Measurements from ENCODE around the gene EIF3L.

EIF3L gene

DNA sequence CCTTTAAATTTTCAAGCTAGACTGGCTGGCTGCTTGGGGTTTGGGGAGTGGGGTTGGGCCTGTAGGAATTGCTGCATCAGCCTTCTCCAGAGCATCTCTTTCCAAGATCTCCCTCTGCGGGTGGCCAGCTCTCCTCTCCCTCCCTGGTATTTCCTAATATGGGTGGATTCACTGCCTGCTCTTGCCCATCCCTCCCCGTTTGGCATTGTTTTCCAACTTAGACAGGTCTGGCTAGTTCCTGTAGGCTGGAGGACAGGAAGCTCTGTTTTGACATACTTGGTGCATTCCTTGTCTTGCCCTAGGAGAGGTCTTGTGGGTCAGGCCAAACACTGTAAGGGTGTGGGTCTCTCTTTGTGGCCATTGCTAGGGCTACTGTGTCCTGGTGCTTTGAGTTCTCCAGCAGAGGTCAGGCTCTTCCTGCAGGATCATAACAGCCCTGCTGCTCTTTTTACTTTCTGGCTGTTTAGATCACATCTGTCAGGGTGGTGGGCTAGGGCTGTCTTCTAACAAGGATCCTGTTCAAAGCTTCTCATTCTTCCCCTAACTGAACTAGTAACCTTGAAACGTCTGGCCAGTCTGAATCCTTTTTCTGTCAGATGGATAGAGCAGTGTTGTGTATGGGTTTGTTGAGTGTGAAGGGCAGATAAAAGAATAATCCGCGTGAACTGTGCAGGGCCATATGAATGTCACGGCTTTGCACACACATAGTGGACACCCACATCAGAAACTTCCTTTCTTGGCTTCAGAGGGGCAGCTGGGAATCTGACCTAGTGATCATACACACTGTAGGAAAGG lies 38.6 kb downstream of the EIF3L start:
- no peak for TF ChIP-seq EZH2 (IDR thresholded peaks at IDR 0.05; ENCODE audit: borderline replicate concordance, low read depth, low read length, severe bottlenecking)
- TF ChIP-seq, protein P1, sequence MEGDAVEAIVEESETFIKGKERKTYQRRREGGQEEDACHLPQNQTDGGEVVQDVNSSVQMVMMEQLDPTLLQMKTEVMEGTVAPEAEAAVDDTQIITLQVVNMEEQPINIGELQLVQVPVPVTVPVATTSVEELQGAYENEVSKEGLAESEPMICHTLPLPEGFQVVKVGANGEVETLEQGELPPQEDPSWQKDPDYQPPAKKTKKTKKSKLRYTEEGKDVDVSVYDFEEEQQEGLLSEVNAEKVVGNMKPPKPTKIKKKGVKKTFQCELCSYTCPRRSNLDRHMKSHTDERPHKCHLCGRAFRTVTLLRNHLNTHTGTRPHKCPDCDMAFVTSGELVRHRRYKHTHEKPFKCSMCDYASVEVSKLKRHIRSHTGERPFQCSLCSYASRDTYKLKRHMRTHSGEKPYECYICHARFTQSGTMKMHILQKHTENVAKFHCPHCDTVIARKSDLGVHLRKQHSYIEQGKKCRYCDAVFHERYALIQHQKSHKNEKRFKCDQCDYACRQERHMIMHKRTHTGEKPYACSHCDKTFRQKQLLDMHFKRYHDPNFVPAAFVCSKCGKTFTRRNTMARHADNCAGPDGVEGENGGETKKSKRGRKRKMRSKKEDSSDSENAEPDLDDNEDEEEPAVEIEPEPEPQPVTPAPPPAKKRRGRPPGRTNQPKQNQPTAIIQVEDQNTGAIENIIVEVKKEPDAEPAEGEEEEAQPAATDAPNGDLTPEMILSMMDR (IDR thresholded peaks at IDR 0.05; ENCODE audit: borderline replicate concordance, extremely low read depth, low read length, poor library complexity, severe bottlenecking): no peak
- no peak overlapping the region for H3K27ac ChIP-seq (ENCODE audit: low read length)
- no peak for DNase-seq

DNA sequence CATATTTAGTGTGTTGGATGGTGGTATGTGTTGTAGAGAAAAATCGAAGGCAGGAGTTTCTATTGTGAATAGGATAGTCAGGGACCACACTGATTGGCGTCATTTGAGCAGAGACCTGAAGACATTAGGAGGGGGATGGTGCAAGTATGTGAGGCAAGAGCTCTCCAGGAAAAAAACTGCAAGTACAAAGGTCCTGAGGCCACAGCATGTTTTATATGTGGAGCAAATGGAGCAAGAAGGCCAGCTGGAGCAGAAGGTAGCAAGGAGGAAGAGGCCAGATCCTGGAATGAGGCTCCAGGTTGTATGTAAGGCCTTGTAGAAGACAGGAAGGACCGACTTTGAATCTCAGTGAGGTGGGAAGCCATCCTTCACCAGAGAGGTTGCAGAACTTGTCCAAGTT lies 42.7 kb downstream of the EIF3L start:
- ATAC-seq (ENCODE audit: insufficient read depth, low read depth): no peak
- H2AFZ ChIP-seq (ENCODE audit: low read depth, low read length): no peak overlapping the region
- peaks cover 12% of the 10 kb centered on the region for H4K20me1 ChIP-seq (ENCODE audit: insufficient read depth, low read length)
- no peak for DNase-seq
- TF ChIP-seq, protein P1 (IDR thresholded peaks at IDR 0.05; ENCODE audit: borderline replicate concordance, extremely low read depth, low read length, poor library complexity, severe bottlenecking): no peak
- TF ChIP-seq EZH2 (IDR thresholded peaks at IDR 0.05; ENCODE audit: borderline replicate concordance, low read depth, low read length, severe bottlenecking): no peak
- peaks cover 55% of the 10 kb centered on the region for H3K36me3 ChIP-seq (ENCODE audit: insufficient read depth, low read length)
- H3K9ac ChIP-seq (ENCODE audit: low read depth, low read length): no peak overlapping the region
- H3K4me3 ChIP-seq (ENCODE audit: low read depth in 1 of 2, low read length in 2 of 2): no peak overlapping the region
- H3K27ac ChIP-seq (ENCODE audit: low read length): no peak overlapping the region
- peaks cover 7% of the 10 kb centered on the region for H3K4me1 ChIP-seq (ENCODE audit: insufficient read depth, low read length)
- H3K9me3 ChIP-seq (ENCODE audit: insufficient read depth, low read length, severe bottlenecking): no peaks in the 10 kb centered on the region
- no peaks in the 10 kb centered on the region for H3K79me2 ChIP-seq (ENCODE audit: insufficient read depth, low read length)
- H3K27me3 ChIP-seq (ENCODE audit: insufficient read depth, low read length, poor library complexity): no peaks in the 10 kb centered on the region
- no peak overlapping the region for H3K4me2 ChIP-seq (ENCODE audit: insufficient read depth, low read length)

More for the DNA sequence above, 38.6 kb downstream of the EIF3L start:
- ATAC-seq (ENCODE audit: insufficient read depth, low read depth): no peak
- Histone ChIP-seq H3K36me3 (ENCODE audit: insufficient read depth, low read length) (peaks cover 81% of the 10 kb centered on the region), H3K27me3 (ENCODE audit: insufficient read depth, low read length, poor library complexity) (no peaks in the 10 kb centered on the region), H3K79me2 (ENCODE audit: insufficient read depth, low read length) (peaks cover 19% of the 10 kb centered on the region; the same call in 1 of the 2 replicates), H3K9ac (ENCODE audit: low read depth, low read length) (no peak overlapping the region), H3K4me1 (ENCODE audit: insufficient read depth, low read length) (no peaks in the 10 kb centered on the region), H3K4me3 (ENCODE audit: low read depth in 1 of 2, low read length in 2 of 2) (no peak overlapping the region), H2AFZ (ENCODE audit: low read depth, low read length) (no peak overlapping the region), H4K20me1 (ENCODE audit: insufficient read depth, low read length) (peaks cover 17% of the 10 kb centered on the region), H3K4me2 (ENCODE audit: insufficient read depth, low read length) (no peak overlapping the region), H3K9me3 (ENCODE audit: insufficient read depth, low read length, severe bottlenecking) (no peaks in the 10 kb centered on the region)

GRCh38 chr22:37892566-37893335 lies 43.5 kb downstream of the EIF3L start:
- peaks cover 7% of the 10 kb centered on the region for H3K4me1 ChIP-seq (ENCODE audit: insufficient read depth, low read length)
- H2AFZ ChIP-seq (ENCODE audit: low read depth, low read length): no peak overlapping the region
- TF ChIP-seq EZH2 (IDR thresholded peaks at IDR 0.05; ENCODE audit: borderline replicate concordance, low read depth, low read length, severe bottlenecking): no peak
- TF ChIP-seq, protein P1 (IDR thresholded peaks at IDR 0.05; ENCODE audit: borderline replicate concordance, extremely low read depth, low read length, poor library complexity, severe bottlenecking): no peak
- no peak overlapping the region for H3K9ac ChIP-seq (ENCODE audit: low read depth, low read length)
- peaks cover 46% of the 10 kb centered on the region for H3K36me3 ChIP-seq (ENCODE audit: insufficient read depth, low read length)
- H3K4me3 ChIP-seq (ENCODE audit: low read depth in 1 of 2, low read length in 2 of 2): no peak overlapping the region
- no peak for ATAC-seq (ENCODE audit: insufficient read depth, low read depth)
- H4K20me1 ChIP-seq (ENCODE audit: insufficient read depth, low read length): peaks cover 7% of the 10 kb centered on the region
- H3K9me3 ChIP-seq (ENCODE audit: insufficient read depth, low read length, severe bottlenecking): no peaks in the 10 kb centered on the region
- no peak for DNase-seq
- H3K79me2 ChIP-seq (ENCODE audit: insufficient read depth, low read length): no peaks in the 10 kb centered on the region
- H3K27ac ChIP-seq (ENCODE audit: low read length): no peak overlapping the region
- no peak overlapping the region for H3K4me2 ChIP-seq (ENCODE audit: insufficient read depth, low read length)
- no peaks in the 10 kb centered on the region for H3K27me3 ChIP-seq (ENCODE audit: insufficient read depth, low read length, poor library complexity)

Data from DND-41 (cell line).